Smooth muscle cell (in vitro differentiated cells): ENCODE data around the gene PLA2G3. TPM values are rescaled to one million over a fixed set of nuclear protein-coding genes. Genes with fewer than 3 reads are reported as not detected.

Experiments
- DNase-seq: peaks from one replicate; lab custom pipeline; 2025; ENCODE audit not compliant: unreplicated experiment; lab: John Stamatoyannopoulos, UW
- H2AFZ ChIP-seq: fragments of 200-600 bp; sonication (generic); 2 replicates; pipeline ENCODE4 v1.6.0; 2016; ENCODE audit warnings: antibody characterized with exemption, low read depth, mild to moderate bottlenecking
- H3F3A ChIP-seq: fragments of 200-600 bp; sonication (generic); 2 replicates; pipeline ENCODE4 v1.6.0; 2017; ENCODE audit warnings: antibody characterized with exemption, low read depth
- H3K27ac ChIP-seq: fragments of 200-600 bp; sonication (generic); 2 replicates; pipeline ENCODE4 v1.5.1; 2016; ENCODE audit warnings: low read depth, mild to moderate bottlenecking
- H3K27me3 ChIP-seq: fragments of 200-600 bp; sonication (generic); 2 replicates; pipeline ENCODE4 v1.6.1; 2016; ENCODE audit warnings: low read depth, mild to moderate bottlenecking
- H3K36me3 ChIP-seq: fragments of 200-600 bp; sonication (generic); 2 replicates; pipeline ENCODE4 v1.5.1; 2016; ENCODE audit warnings: low read depth
- H3K4me1 ChIP-seq: fragments of 200-600 bp; sonication (generic); 2 replicates; pipeline ENCODE4 v1.5.1; 2016; ENCODE audit warnings: low read depth
- H3K4me2 ChIP-seq: fragments of 200-600 bp; sonication (generic); 2 replicates; pipeline ENCODE4 v1.6.0; 2016; ENCODE audit warnings: mild to moderate bottlenecking
- H3K4me3 ChIP-seq: fragments of 200-600 bp; sonication (generic); 2 replicates; pipeline ENCODE4 v1.5.1; 2016; ENCODE audit warnings: mild to moderate bottlenecking
- H3K79me2 ChIP-seq: fragments of 200-600 bp; sonication (generic); 2 replicates; pipeline ENCODE4 v1.6.0; 2016; ENCODE audit warnings: low read depth, mild to moderate bottlenecking
- H3K9ac ChIP-seq: fragments of 200-600 bp; sonication (generic); 2 replicates; pipeline ENCODE4 v1.6.0; 2016; ENCODE audit warnings: low read depth
- H3K9me3 ChIP-seq: fragments of 200-600 bp; sonication (generic); replicated peaks from 2 replicates; pipeline ENCODE4 v1.5.1; 2016; ENCODE audit warnings: low read depth
- H4K20me1 ChIP-seq: fragments of 200-600 bp; sonication (generic); 2 replicates; pipeline ENCODE4 v1.6.0; 2016; ENCODE audit warnings: low read depth
- WGBS: methylation state at CpG from one replicate; pipeline ENCODE4 v1.1.7; 2016; ENCODE audit warnings: low lambda C conversion rate; 5-methylcytosine and 5-hydroxymethylcytosine counted together
- polyA plus RNA-seq: library from polyadenylated mRNA; unstranded; fragments of >200 nt; fragmentation: Nextera tagmentation; extraction: Ambion mirVana; gene quantifications from 2 replicates; pipeline ENCODE4 v1.2.1, GENCODE V29; 2016
- total RNA-seq: library from RNA; depleted of rRNA; stranded (reverse); fragments of >200 nt; gene quantifications from 2 replicates; pipeline ENCODE4 v1.2.3, GENCODE V29; 2014
- TF ChIP-seq, protein P1 (sequence below): fragments of 200-600 bp; sonication (generic); IDR thresholded peaks from 2 replicates; pipeline ENCODE4 v1.5.1; 2017; ENCODE audit warnings: borderline replicate concordance, mild to moderate bottlenecking, antibody characterized with exemption; ENCODE audit not compliant: insufficient read depth, poor library complexity, severe bottlenecking

PLA2G3 gene
- total and polyA plus RNA-seq, 2 experiments from 2014 or later = 0.04 TPM; not detected in 1

DNA sequence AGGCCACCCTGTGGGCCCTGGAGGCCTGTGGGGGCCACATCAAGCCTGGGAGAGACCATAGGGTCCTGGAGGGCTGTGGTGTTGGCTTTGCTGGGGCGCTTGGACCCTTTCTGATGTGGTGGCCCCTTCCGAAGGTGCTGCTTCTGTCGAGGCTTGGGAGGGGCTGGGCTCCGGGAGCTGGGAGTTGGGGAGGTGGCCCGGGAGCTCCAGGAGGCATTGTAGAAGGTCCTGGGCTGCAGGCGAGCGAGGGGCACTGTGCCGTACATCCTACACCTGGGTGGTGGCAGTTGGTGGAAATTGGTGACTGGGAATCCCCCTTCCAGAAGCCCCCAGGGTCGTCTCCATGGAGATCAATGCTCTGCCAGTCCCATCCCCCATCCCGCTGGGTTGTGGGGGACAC, 2.6 kb downstream of the PLA2G3 start:
- peaks cover 26% of the 10 kb centered on the region for H3K27me3 ChIP-seq
- H3K36me3 ChIP-seq = no peaks in the 10 kb centered on the region
- peaks cover 6% of the 10 kb centered on the region for H3K4me1 ChIP-seq
- no peaks in the 10 kb centered on the region for H4K20me1 ChIP-seq
- TF ChIP-seq, protein P1, sequence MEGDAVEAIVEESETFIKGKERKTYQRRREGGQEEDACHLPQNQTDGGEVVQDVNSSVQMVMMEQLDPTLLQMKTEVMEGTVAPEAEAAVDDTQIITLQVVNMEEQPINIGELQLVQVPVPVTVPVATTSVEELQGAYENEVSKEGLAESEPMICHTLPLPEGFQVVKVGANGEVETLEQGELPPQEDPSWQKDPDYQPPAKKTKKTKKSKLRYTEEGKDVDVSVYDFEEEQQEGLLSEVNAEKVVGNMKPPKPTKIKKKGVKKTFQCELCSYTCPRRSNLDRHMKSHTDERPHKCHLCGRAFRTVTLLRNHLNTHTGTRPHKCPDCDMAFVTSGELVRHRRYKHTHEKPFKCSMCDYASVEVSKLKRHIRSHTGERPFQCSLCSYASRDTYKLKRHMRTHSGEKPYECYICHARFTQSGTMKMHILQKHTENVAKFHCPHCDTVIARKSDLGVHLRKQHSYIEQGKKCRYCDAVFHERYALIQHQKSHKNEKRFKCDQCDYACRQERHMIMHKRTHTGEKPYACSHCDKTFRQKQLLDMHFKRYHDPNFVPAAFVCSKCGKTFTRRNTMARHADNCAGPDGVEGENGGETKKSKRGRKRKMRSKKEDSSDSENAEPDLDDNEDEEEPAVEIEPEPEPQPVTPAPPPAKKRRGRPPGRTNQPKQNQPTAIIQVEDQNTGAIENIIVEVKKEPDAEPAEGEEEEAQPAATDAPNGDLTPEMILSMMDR = no peak
- no peak overlapping the region for H3K4me3 ChIP-seq
- DNase-seq = no peak
- no peaks in the 10 kb centered on the region for H3F3A ChIP-seq
- 76% methylated on average over 8 of the region's 10 CpGs for WGBS
- no peak overlapping the region for H2AFZ ChIP-seq
- H3K4me2 ChIP-seq = no peak overlapping the region
- no peak overlapping the region for H3K27ac ChIP-seq
- no peaks in the 10 kb centered on the region for H3K9me3 ChIP-seq
- no peak overlapping the region for H3K9ac ChIP-seq
- no peaks in the 10 kb centered on the region for H3K79me2 ChIP-seq

DNA sequence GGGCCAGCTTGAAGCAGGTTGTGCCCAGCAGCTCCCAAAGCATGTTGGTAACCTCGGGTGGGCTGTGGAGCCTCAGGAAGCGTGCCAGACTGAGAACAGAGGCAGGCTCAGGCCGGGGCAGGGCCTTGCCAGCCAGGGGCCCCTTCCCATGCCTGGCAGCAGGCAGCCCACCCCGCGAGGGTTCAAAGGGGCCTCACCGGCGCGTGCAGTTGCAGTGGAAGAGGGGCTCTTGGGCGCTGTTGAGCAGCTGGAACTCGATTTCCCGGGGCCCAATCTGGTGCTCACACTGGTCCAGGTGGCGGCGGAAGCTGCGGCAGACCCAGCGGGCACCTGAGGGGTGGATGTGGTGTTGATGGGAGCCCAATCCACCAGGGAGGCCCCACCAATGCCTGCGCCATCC, 3.6 kb downstream of the PLA2G3 start:
- Histone ChIP-seq H3K4me2 (no peak overlapping the region), H4K20me1 (no peaks in the 10 kb centered on the region), H3K9me3 (no peaks in the 10 kb centered on the region), H3K27me3 (peaks cover 26% of the 10 kb centered on the region), H3K4me1 (peaks cover 6% of the 10 kb centered on the region), H2AFZ (no peak overlapping the region), H3K79me2 (no peaks in the 10 kb centered on the region), H3F3A (no peaks in the 10 kb centered on the region), H3K9ac (no peak overlapping the region), H3K27ac (no peak overlapping the region), H3K36me3 (no peaks in the 10 kb centered on the region), H3K4me3 (no peak overlapping the region)
- DNase-seq = no peak
- TF ChIP-seq, protein P1 = no peak
- WGBS = 91% methylated on average over 9 of the region's 16 CpGs

DNA sequence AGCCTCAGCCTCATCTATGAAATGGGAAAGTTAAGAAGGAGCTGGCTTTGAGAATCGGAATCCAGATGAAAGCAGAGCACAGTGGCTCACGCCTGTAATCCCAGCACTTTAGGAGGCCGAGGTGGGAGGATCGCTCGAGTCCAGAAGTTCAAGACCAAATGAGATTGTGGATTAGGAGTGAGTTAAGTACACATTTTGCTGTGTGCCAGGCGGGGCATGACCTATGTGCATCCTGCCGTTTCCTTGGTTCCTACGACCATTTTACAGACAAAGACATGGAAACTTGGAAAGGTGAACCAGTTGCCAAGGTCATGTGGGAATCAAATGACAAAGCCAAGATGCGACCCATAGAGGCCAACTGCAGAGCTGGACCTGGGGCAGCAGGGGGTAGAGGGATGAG, 4.2 kb downstream of the PLA2G3 start:
- WGBS = 94% methylated on average over 9 of the region's 9 CpGs
- H3K9me3 ChIP-seq = no peaks in the 10 kb centered on the region
- no peak overlapping the region for H3K4me2 ChIP-seq
- H3K27me3 ChIP-seq = peaks cover 26% of the 10 kb centered on the region
- H3K79me2 ChIP-seq = no peaks in the 10 kb centered on the region
- no peak for DNase-seq
- H3K4me3 ChIP-seq = no peak overlapping the region
- no peak overlapping the region for H2AFZ ChIP-seq
- no peak overlapping the region for H3K27ac ChIP-seq
- H3F3A ChIP-seq = no peaks in the 10 kb centered on the region
- TF ChIP-seq, protein P1 = no peak
- no peaks in the 10 kb centered on the region for H3K36me3 ChIP-seq
- H3K9ac ChIP-seq = no peak overlapping the region
- H3K4me1 ChIP-seq = peaks cover 6% of the 10 kb centered on the region
- H4K20me1 ChIP-seq = no peaks in the 10 kb centered on the region

DNA sequence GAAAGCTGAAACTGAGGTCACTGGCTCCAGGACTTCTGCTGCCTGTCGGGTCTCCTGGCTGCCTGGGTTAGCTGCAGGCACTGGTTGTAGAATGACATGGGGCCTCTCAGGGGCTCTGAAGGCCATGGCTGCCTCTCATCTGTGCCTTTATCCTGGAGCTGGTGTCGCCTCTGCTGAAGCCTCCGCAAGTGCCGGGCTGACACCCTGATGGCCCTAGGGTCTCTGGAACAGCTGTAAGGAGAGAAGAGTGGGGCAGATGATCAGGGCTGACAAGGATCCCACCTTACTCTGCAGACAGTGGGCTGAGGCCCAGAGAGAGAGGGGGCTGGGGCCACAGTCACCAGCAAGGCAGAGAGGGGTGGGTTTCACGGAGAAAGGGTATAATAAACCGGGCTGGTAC, 4.6 kb downstream of the PLA2G3 start:
- H3K27me3 ChIP-seq = peaks cover 23% of the 10 kb centered on the region
- H3K4me1 ChIP-seq = peaks cover 6% of the 10 kb centered on the region
- WGBS = 88% methylated on average over 6 of the region's 6 CpGs
- H3K79me2 ChIP-seq = no peaks in the 10 kb centered on the region
- no peaks in the 10 kb centered on the region for H3K36me3 ChIP-seq
- H3K27ac ChIP-seq = no peak overlapping the region
- no peaks in the 10 kb centered on the region for H4K20me1 ChIP-seq
- no peak overlapping the region for H3K4me3 ChIP-seq
- no peaks in the 10 kb centered on the region for H3K9me3 ChIP-seq
- H3K9ac ChIP-seq = no peak overlapping the region
- DNase-seq = no peak
- no peak overlapping the region for H3K4me2 ChIP-seq
- no peaks in the 10 kb centered on the region for H3F3A ChIP-seq
- TF ChIP-seq, protein P1 = no peak
- H2AFZ ChIP-seq = no peak overlapping the region
